ENCODE results near the gene HHIPL1.
A peak's percentile ranks its signal among the peaks of the same experiment; 100 is the strongest.

GRCh38 chr14:99604278-99604765, 40.6 kb upstream of the HHIPL1 start:
- TF ChIP-seq, protein P1, sequence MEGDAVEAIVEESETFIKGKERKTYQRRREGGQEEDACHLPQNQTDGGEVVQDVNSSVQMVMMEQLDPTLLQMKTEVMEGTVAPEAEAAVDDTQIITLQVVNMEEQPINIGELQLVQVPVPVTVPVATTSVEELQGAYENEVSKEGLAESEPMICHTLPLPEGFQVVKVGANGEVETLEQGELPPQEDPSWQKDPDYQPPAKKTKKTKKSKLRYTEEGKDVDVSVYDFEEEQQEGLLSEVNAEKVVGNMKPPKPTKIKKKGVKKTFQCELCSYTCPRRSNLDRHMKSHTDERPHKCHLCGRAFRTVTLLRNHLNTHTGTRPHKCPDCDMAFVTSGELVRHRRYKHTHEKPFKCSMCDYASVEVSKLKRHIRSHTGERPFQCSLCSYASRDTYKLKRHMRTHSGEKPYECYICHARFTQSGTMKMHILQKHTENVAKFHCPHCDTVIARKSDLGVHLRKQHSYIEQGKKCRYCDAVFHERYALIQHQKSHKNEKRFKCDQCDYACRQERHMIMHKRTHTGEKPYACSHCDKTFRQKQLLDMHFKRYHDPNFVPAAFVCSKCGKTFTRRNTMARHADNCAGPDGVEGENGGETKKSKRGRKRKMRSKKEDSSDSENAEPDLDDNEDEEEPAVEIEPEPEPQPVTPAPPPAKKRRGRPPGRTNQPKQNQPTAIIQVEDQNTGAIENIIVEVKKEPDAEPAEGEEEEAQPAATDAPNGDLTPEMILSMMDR (IDR thresholded peaks at IDR 0.05; ENCODE audit: extremely low read depth in 1 of 2, insufficient read depth in 1 of 2, low read depth in 1 of 2, low read length in 2 of 2) = no peak
- TF ChIP-seq JUN (IDR thresholded peaks at IDR 0.05; ENCODE audit: borderline replicate concordance, insufficient read depth, insufficient read length, low read depth) (no peak), EZH2 (IDR thresholded peaks at IDR 0.05; ENCODE audit: borderline replicate concordance, low read depth, low read length, severe bottlenecking) (no peak), POLR2A (IDR thresholded peaks at IDR 0.05; ENCODE audit: low read depth, low read length) (peak; percentile 48), POLR2AphosphoS5 (IDR thresholded peaks at IDR 0.05; ENCODE audit: insufficient read depth, low read depth, low read length) (peak; percentile 88), FOS (IDR thresholded peaks at IDR 0.05; ENCODE audit: borderline replicate concordance, insufficient read depth, low read length) (no peak)
- TF ChIP-seq, protein P2, sequence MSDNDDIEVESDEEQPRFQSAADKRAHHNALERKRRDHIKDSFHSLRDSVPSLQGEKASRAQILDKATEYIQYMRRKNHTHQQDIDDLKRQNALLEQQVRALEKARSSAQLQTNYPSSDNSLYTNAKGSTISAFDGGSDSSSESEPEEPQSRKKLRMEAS (IDR thresholded peaks at IDR 0.05; ENCODE audit: insufficient read depth, insufficient read length) = no peak

All from endothelial cell of umbilical vein (primary cell).